GM23338 (cell line): ENCODE measurements around the gene C1QTNF8. TPM values are rescaled to one million over a fixed set of nuclear protein-coding genes. Genes with fewer than 3 reads are reported as not detected.

ENCODE experiments used
- ATAC-seq: fragments of 200-7000 bp; cut with Tn5 transposase; 3 replicates; pipeline ENCODE4 v1.9.1; 2020
- DNase-seq: peaks from one replicate; pipeline ENCODE4 v3.0.0-alpha.2; 2015; ENCODE audit warnings: low spot score
- H2AFZ ChIP-seq: fragments of 200-600 bp; sonication (generic); 2 replicates; pipeline ENCODE4 v1.8.0; 2016; ENCODE audit warnings: antibody characterized with exemption, mild to moderate bottlenecking, moderate library complexity
- H3F3A ChIP-seq: fragments of 200-600 bp; sonication (generic); replicated peaks from 2 replicates; pipeline ENCODE4 v1.8.0; 2017; ENCODE audit warnings: antibody characterized with exemption, mixed run types, low read depth
- H3K27ac ChIP-seq: fragments of 200-600 bp; sonication (generic); 2 replicates; pipeline ENCODE4 v1.6.1; 2016; ENCODE audit warnings: low read depth
- H3K27me3 ChIP-seq: fragments of 200-600 bp; sonication (generic); 2 replicates; pipeline ENCODE4 v1.8.0; 2016; ENCODE audit warnings: mild to moderate bottlenecking, mixed run types, moderate library complexity; ENCODE audit not compliant: insufficient read depth
- H3K36me3 ChIP-seq: fragments of 200-600 bp; sonication (generic); 2 replicates; pipeline ENCODE4 v1.8.0; 2016; ENCODE audit warnings: mild to moderate bottlenecking; ENCODE audit not compliant: insufficient read depth
- H3K4me1 ChIP-seq: fragments of 200-600 bp; sonication (generic); 2 replicates; pipeline ENCODE4 v1.8.0; 2016; ENCODE audit warnings: mild to moderate bottlenecking, moderate library complexity; ENCODE audit not compliant: insufficient read depth
- H3K4me2 ChIP-seq: fragments of 200-600 bp; sonication (generic); 2 replicates; pipeline ENCODE4 v1.7.1; 2017; ENCODE audit warnings: mixed run types
- H3K4me3 ChIP-seq: fragments of 200-600 bp; sonication (generic); 2 replicates; pipeline ENCODE4 v1.6.1; 2016; ENCODE audit warnings: mixed run types
- H3K79me2 ChIP-seq: fragments of 200-600 bp; sonication (generic); replicated peaks from 2 replicates; pipeline ENCODE4 v1.8.0; 2017; ENCODE audit warnings: mild to moderate bottlenecking; ENCODE audit not compliant: insufficient read depth
- H3K9me2 ChIP-seq: fragments of 200-600 bp; sonication (generic); 2 replicates; pipeline ENCODE4 v1.8.0; 2017; ENCODE audit not compliant: insufficient read depth
- H4K20me1 ChIP-seq: fragments of 200-600 bp; sonication (generic); replicated peaks from 2 replicates; pipeline ENCODE4 v1.8.0; 2017; ENCODE audit warnings: mild to moderate bottlenecking; ENCODE audit not compliant: insufficient read depth
- H3K27ac Mint-ChIP-seq: 2 replicates; pipeline ENCODE4 v1.8.0; 2020; ENCODE audit warnings: inconsistent platforms, mild to moderate bottlenecking, moderate library complexity, mixed read lengths
- H3K27me3 Mint-ChIP-seq: 3 replicates; pipeline ENCODE4 v1.8.0; 2022; ENCODE audit warnings: low read depth, mild to moderate bottlenecking, moderate library complexity, mixed read lengths, inconsistent platforms; ENCODE audit not compliant: insufficient read depth, poor library complexity
- H3K36me3 Mint-ChIP-seq: 3 replicates; pipeline ENCODE4 v1.8.0; 2021; ENCODE audit warnings: low read depth, mild to moderate bottlenecking, inconsistent platforms, moderate library complexity, mixed read lengths
- H3K4me1 Mint-ChIP-seq: 3 replicates; pipeline ENCODE4 v1.8.0; 2020; ENCODE audit warnings: mild to moderate bottlenecking, inconsistent platforms, mixed read lengths
- H3K4me3 Mint-ChIP-seq: 3 replicates; pipeline ENCODE4 v1.8.0; 2021; ENCODE audit warnings: moderate library complexity, mild to moderate bottlenecking, inconsistent platforms, mixed read lengths
- H3K9me3 Mint-ChIP-seq: 3 replicates; pipeline ENCODE4 v1.8.0; 2020; ENCODE audit warnings: moderate library complexity, mild to moderate bottlenecking, inconsistent platforms, mixed read lengths
- CREB1 ChIP-seq: fragments of 250-450 bp; sonication (Bioruptor Pico); IDR thresholded peaks from 2 replicates; pipeline ENCODE4 v1.5.0; 2020; ENCODE audit warnings: low read depth, mild to moderate bottlenecking, moderate library complexity
- EZH2 ChIP-seq: fragments of 200-600 bp; sonication (generic); IDR thresholded peaks from one replicate; pipeline ENCODE4 v1.8.0; 2017; ENCODE audit warnings: antibody characterized with exemption, mild to moderate bottlenecking, low read depth; ENCODE audit not compliant: unreplicated experiment
- EZH2phosphoT487 ChIP-seq: fragments of 200-600 bp; sonication (generic); IDR thresholded peaks from one replicate; pipeline ENCODE4 v1.8.1; 2018; ENCODE audit warnings: antibody characterized with exemption; ENCODE audit not compliant: unreplicated experiment
- JUNB ChIP-seq: IDR thresholded peaks from one replicate; pipeline ENCODE4 v1.6.1; 2016; ENCODE audit warnings: antibody characterized with exemption; ENCODE audit not compliant: unreplicated experiment
- NANOG ChIP-seq: IDR thresholded peaks from 2 replicates; pipeline ENCODE4 v1.6.1; 2016; ENCODE audit warnings: antibody characterized with exemption, borderline replicate concordance
- POLR2AphosphoS5 ChIP-seq: IDR thresholded peaks from 2 replicates; pipeline ENCODE4 v1.6.1; 2016; ENCODE audit warnings: antibody characterized with exemption, low read depth
- STAT1 ChIP-seq: IDR thresholded peaks from one replicate; pipeline ENCODE4 v1.6.1; 2016; ENCODE audit warnings: antibody characterized with exemption; ENCODE audit not compliant: unreplicated experiment
- ZNF114 ChIP-seq: fragments of 250-450 bp; sonication (Bioruptor Pico); IDR thresholded peaks from 2 replicates; pipeline ENCODE4 v1.5.0; 2020; ENCODE audit warnings: mild to moderate bottlenecking, moderate library complexity
- ZNF331 ChIP-seq: fragments of 250-450 bp; sonication (Bioruptor Pico); IDR thresholded peaks from 2 replicates; pipeline ENCODE4 v1.5.0; 2020; ENCODE audit warnings: low read depth, mild to moderate bottlenecking, moderate library complexity
- polyA plus RNA-seq: library from polyadenylated mRNA; unstranded; fragments of >200 nt; fragmentation: Nextera tagmentation; extraction: Ambion mirVana; gene quantifications from 2 replicates; pipeline ENCODE4 v1.2.1, GENCODE V29; 2016
- total RNA-seq: library from RNA; depleted of rRNA; stranded (reverse); fragments of >200 nt; shearing (Covaris generic); gene quantifications from 2 replicates; pipeline ENCODE4 v1.2.3, GENCODE V29; 2014
- TF ChIP-seq, protein P1 (sequence below): IDR thresholded peaks from one replicate; pipeline ENCODE4 v1.6.1; 2018; ENCODE audit warnings: antibody characterized with exemption; ENCODE audit not compliant: unreplicated experiment
- TF ChIP-seq, protein P2 (sequence below), 2 experiments: fragments of 200-600 bp in 1 of 2; sonication (generic) in 1 of 2; conservative IDR thresholded peaks; 2 replicates each; pipeline versions ENCODE4 v1.5.1 to v1.6.1; 2016 to 2017; ENCODE audit warnings: antibody characterized with exemption in 2 of 2, low read depth in 2 of 2, mild to moderate bottlenecking in 2 of 2, moderate library complexity in 1 of 2
- TF ChIP-seq, protein P3 (sequence below): IDR thresholded peaks from 2 replicates; pipeline ENCODE4 v1.6.1; 2016; ENCODE audit warnings: antibody characterized with exemption
- TF ChIP-seq, protein P4 (sequence below): fragments of 250-450 bp; sonication (Bioruptor Pico); IDR thresholded peaks from 2 replicates; pipeline ENCODE4 v1.5.0; 2020; ENCODE audit warnings: mild to moderate bottlenecking, moderate library complexity

The C1QTNF8 gene
- total and polyA plus RNA-seq, 2 experiments from 2014 or later: not detected

DNA sequence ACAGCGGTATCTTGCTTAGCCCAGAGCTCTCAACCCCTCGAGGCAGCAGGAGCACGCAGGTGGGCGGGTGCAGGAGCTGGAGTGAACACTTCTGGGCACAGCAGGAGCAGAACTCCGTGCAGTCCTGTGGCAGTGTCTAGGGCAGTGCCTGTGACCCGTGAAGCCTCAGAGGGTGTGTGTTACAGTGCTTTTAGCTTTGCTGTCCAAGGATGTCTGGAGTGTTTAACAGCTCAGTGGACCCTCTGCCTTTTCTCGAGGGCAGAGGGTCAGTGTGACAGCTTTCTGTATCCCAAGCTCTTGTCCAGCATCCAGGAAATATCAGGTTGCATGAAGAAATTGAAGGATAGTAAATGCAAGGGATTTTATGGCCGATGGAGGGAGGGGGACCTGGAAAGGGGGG, 39.8 kb downstream of the C1QTNF8 start:
- Histone ChIP-seq H3K36me3 (no peaks in the 10 kb centered on the region), H4K20me1 (no peaks in the 10 kb centered on the region), H2AFZ (no peak overlapping the region), H3K27me3 (no peaks in the 10 kb centered on the region), H3K9me2 (no peaks in the 10 kb centered on the region), H3K79me2 (no peaks in the 10 kb centered on the region), H3K4me1 (no peaks in the 10 kb centered on the region), H3K4me3 (no peak overlapping the region), H3K27ac (no peak overlapping the region), H3K4me2 (no peak overlapping the region), H3F3A (no peaks in the 10 kb centered on the region)
- Mint-ChIP-seq H3K27ac (no peak overlapping the region), H3K9me3 (peaks cover 8% of the 10 kb centered on the region), H3K4me1 (no peaks in the 10 kb centered on the region), H3K36me3 (peaks cover 3% of the 10 kb centered on the region; the same call in 1 of the 3 replicates), H3K4me3 (no peak overlapping the region), H3K27me3 (peaks cover 8% of the 10 kb centered on the region)
- ATAC-seq (no peak), DNase-seq (no peak)
- TF ChIP-seq, protein P1, sequence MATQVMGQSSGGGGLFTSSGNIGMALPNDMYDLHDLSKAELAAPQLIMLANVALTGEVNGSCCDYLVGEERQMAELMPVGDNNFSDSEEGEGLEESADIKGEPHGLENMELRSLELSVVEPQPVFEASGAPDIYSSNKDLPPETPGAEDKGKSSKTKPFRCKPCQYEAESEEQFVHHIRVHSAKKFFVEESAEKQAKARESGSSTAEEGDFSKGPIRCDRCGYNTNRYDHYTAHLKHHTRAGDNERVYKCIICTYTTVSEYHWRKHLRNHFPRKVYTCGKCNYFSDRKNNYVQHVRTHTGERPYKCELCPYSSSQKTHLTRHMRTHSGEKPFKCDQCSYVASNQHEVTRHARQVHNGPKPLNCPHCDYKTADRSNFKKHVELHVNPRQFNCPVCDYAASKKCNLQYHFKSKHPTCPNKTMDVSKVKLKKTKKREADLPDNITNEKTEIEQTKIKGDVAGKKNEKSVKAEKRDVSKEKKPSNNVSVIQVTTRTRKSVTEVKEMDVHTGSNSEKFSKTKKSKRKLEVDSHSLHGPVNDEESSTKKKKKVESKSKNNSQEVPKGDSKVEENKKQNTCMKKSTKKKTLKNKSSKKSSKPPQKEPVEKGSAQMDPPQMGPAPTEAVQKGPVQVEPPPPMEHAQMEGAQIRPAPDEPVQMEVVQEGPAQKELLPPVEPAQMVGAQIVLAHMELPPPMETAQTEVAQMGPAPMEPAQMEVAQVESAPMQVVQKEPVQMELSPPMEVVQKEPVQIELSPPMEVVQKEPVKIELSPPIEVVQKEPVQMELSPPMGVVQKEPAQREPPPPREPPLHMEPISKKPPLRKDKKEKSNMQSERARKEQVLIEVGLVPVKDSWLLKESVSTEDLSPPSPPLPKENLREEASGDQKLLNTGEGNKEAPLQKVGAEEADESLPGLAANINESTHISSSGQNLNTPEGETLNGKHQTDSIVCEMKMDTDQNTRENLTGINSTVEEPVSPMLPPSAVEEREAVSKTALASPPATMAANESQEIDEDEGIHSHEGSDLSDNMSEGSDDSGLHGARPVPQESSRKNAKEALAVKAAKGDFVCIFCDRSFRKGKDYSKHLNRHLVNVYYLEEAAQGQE: no peak
- no peak for TF ChIP-seq EZH2phosphoT487
- TF ChIP-seq ZNF331 (CRISPR knock-in tag): no peak
- no peak for TF ChIP-seq EZH2
- no peak for TF ChIP-seq POLR2AphosphoS5
- no peak for TF ChIP-seq JUNB
- no peak for TF ChIP-seq ZNF114 (CRISPR knock-in tag)
- TF ChIP-seq NANOG: no peak
- TF ChIP-seq, protein P2, sequence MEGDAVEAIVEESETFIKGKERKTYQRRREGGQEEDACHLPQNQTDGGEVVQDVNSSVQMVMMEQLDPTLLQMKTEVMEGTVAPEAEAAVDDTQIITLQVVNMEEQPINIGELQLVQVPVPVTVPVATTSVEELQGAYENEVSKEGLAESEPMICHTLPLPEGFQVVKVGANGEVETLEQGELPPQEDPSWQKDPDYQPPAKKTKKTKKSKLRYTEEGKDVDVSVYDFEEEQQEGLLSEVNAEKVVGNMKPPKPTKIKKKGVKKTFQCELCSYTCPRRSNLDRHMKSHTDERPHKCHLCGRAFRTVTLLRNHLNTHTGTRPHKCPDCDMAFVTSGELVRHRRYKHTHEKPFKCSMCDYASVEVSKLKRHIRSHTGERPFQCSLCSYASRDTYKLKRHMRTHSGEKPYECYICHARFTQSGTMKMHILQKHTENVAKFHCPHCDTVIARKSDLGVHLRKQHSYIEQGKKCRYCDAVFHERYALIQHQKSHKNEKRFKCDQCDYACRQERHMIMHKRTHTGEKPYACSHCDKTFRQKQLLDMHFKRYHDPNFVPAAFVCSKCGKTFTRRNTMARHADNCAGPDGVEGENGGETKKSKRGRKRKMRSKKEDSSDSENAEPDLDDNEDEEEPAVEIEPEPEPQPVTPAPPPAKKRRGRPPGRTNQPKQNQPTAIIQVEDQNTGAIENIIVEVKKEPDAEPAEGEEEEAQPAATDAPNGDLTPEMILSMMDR (conservative IDR thresholded peaks at IDR 0.05; ENCODE audit: low read depth in 2 of 2): no peak
- TF ChIP-seq, protein P3, sequence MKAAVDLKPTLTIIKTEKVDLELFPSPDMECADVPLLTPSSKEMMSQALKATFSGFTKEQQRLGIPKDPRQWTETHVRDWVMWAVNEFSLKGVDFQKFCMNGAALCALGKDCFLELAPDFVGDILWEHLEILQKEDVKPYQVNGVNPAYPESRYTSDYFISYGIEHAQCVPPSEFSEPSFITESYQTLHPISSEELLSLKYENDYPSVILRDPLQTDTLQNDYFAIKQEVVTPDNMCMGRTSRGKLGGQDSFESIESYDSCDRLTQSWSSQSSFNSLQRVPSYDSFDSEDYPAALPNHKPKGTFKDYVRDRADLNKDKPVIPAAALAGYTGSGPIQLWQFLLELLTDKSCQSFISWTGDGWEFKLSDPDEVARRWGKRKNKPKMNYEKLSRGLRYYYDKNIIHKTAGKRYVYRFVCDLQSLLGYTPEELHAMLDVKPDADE: no peak
- TF ChIP-seq, protein P4, sequence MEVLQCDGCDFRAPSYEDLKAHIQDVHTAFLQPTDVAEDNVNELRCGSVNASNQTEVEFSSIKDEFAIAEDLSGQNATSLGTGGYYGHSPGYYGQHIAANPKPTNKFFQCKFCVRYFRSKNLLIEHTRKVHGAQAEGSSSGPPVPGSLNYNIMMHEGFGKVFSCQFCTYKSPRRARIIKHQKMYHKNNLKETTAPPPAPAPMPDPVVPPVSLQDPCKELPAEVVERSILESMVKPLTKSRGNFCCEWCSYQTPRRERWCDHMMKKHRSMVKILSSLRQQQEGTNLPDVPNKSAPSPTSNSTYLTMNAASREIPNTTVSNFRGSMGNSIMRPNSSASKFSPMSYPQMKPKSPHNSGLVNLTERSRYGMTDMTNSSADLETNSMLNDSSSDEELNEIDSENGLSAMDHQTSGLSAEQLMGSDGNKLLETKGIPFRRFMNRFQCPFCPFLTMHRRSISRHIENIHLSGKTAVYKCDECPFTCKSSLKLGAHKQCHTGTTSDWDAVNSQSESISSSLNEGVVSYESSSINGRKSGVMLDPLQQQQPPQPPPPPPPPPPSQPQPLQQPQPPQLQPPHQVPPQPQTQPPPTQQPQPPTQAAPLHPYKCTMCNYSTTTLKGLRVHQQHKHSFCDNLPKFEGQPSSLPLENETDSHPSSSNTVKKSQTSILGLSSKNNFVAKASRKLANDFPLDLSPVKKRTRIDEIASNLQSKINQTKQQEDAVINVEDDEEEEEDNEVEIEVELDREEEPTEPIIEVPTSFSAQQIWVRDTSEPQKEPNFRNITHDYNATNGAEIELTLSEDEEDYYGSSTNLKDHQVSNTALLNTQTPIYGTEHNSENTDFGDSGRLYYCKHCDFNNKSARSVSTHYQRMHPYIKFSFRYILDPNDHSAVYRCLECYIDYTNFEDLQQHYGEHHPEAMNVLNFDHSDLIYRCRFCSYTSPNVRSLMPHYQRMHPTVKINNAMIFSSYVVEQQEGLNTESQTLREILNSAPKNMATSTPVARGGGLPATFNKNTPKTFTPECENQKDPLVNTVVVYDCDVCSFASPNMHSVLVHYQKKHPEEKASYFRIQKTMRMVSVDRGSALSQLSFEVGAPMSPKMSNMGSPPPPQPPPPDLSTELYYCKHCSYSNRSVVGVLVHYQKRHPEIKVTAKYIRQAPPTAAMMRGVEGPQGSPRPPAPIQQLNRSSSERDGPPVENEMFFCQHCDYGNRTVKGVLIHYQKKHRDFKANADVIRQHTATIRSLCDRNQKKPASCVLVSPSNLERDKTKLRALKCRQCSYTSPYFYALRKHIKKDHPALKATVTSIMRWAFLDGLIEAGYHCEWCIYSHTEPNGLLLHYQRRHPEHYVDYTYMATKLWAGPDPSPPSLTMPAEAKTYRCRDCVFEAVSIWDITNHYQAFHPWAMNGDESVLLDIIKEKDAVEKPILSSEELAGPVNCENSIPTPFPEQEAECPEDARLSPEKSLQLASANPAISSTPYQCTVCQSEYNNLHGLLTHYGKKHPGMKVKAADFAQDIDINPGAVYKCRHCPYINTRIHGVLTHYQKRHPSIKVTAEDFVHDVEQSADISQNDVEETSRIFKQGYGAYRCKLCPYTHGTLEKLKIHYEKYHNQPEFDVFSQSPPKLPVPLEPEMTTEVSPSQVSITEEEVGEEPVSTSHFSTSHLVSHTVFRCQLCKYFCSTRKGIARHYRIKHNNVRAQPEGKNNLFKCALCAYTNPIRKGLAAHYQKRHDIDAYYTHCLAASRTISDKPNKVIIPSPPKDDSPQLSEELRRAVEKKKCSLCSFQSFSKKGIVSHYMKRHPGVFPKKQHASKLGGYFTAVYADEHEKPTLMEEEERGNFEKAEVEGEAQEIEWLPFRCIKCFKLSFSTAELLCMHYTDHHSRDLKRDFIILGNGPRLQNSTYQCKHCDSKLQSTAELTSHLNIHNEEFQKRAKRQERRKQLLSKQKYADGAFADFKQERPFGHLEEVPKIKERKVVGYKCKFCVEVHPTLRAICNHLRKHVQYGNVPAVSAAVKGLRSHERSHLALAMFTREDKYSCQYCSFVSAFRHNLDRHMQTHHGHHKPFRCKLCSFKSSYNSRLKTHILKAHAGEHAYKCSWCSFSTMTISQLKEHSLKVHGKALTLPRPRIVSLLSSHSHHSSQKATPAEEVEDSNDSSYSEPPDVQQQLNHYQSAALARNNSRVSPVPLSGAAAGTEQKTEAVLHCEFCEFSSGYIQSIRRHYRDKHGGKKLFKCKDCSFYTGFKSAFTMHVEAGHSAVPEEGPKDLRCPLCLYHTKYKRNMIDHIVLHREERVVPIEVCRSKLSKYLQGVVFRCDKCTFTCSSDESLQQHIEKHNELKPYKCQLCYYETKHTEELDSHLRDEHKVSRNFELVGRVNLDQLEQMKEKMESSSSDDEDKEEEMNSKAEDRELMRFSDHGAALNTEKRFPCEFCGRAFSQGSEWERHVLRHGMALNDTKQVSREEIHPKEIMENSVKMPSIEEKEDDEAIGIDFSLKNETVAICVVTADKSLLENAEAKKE (CRISPR knock-in tag): no peak
- TF ChIP-seq STAT1: no peak
- TF ChIP-seq CREB1 (CRISPR knock-in tag): no peak
